ENCODE results near the gene SH3GL3. TPM values are rescaled to one million over a fixed set of nuclear protein-coding genes. Genes with fewer than 3 reads are reported as not detected.
A peak's percentile ranks its signal among the peaks of the same experiment; 100 is the strongest.

SH3GL3 gene
- total and polyA plus RNA-seq, 2 of the 8 experiments (the other 6 are each of a cell fraction or from before 2014, with no cell fraction given), result 14.1 to 19.1 TPM

- Histone ChIP-seq H3K4me2 (ENCODE audit: insufficient read depth in 1 of 2, low read depth in 2 of 2, low read length in 2 of 2) (no peak overlapping the region), H4K5ac (ENCODE audit: insufficient read length, low read depth, low read length) (no peak overlapping the region), H2BK20ac (ENCODE audit: low read length) (no peak overlapping the region), H2BK12ac (ENCODE audit: low read depth, low read length) (no peak overlapping the region), H3K14ac (ENCODE audit: insufficient read length) (no peak overlapping the region), H3K36me3 (ENCODE audit: control insufficient read depth in 2 of 4, insufficient read depth in 4 of 4, low read length in 3 of 4) (no peaks in the 10 kb centered on the region), H2AFZ (ENCODE audit: low read length) (no peak overlapping the region), H4K91ac (replicated peaks; ENCODE audit: insufficient read length, low read length) (no peak overlapping the region), H3K4me1 (replicated peaks in 1 of 4; ENCODE audit: control insufficient read depth in 3 of 4, insufficient read depth in 4 of 4, low read length in 3 of 4) (peaks cover 2 to 20% (median 9%) of the 10 kb centered on the region in 4 experiments; a peak in 6 of 7 replicates), H3K56ac (replicated peaks; ENCODE audit: insufficient read length, low read depth, low read length) (no peak overlapping the region), H4K8ac (ENCODE audit: extremely low read depth, insufficient read depth, low read length) (no peak overlapping the region), H2BK5ac (ENCODE audit: low read depth, low read length) (no peak overlapping the region), H3K79me1 (ENCODE audit: low read depth, low read length) (no peaks in the 10 kb centered on the region), H3K18ac (ENCODE audit: extremely low read depth, low read length) (no peak overlapping the region), H3K23me2 (ENCODE audit: low read depth, low read length) (no peaks in the 10 kb centered on the region), H3K4ac (replicated peaks; ENCODE audit: insufficient read length, low read depth, low read length) (no peak overlapping the region), H3K79me2 (ENCODE audit: control insufficient read depth in 1 of 2, insufficient read depth in 2 of 2, low read length in 2 of 2) (peaks cover 0 to 10% of the 10 kb centered on the region in 2 experiments; a peak in 1 of 4 replicates), H3K23ac (ENCODE audit: insufficient read length) (no peak overlapping the region), H3K4me3 (ENCODE audit: extremely low read depth in 1 of 4, insufficient read depth in 2 of 4, low read depth in 3 of 4, low read length in 4 of 4) (no peak overlapping the region), H3K27me3 (replicated peaks in 1 of 4; ENCODE audit: control insufficient read depth in 3 of 4, extremely low read depth in 1 of 4, insufficient read depth in 3 of 4, low read length in 3 of 4) (no peaks in the 10 kb centered on the region), H3K9me3 (ENCODE audit: insufficient read depth in 2 of 2, low read depth in 1 of 2, low read length in 1 of 2) (0 out of 4 replicates have a peak, but pooled peaks cover 0 to 6% of the 10 kb centered on the region in 2 experiments), H2AK5ac (ENCODE audit: low read depth, low read length) (no peak overlapping the region), H3K9ac (replicated peaks in 1 of 4; ENCODE audit: extremely low read depth in 1 of 4, low read depth in 3 of 4, low read length in 3 of 4) (no peak overlapping the region), H2BK120ac (replicated peaks; ENCODE audit: low read depth, low read length) (no peak overlapping the region), H3K27ac (ENCODE audit: low read depth, low read length) (0 out of 2 replicates have a peak overlapping the region, but pooled peaks have one; percentile 22), H4K20me1 (replicated peaks in 1 of 2; ENCODE audit: control insufficient read depth in 1 of 2, insufficient read depth in 2 of 2, low read length in 2 of 2) (no peaks in the 10 kb centered on the region), H2BK15ac (ENCODE audit: low read length) (no peak overlapping the region; the same call in 1 of the 2 replicates)
- no peak for TF ChIP-seq CTBP2 (IDR thresholded peaks at IDR 0.05; ENCODE audit: borderline replicate concordance, insufficient read depth, insufficient read length, low read length)
- TF ChIP-seq CREB1 (IDR thresholded peaks at IDR 0.05), result no peak
- TF ChIP-seq EP300 (IDR thresholded peaks at IDR 0.05; ENCODE audit: borderline replicate concordance in 1 of 2, low read depth in 2 of 2, low read length in 2 of 2), result no peak
- TF ChIP-seq E2F6 (IDR thresholded peaks at IDR 0.05), result no peak
- TF ChIP-seq SP1 (IDR thresholded peaks at IDR 0.05; ENCODE audit: low read depth, low read length), result no peak
- DNase-seq (ENCODE audit: low read depth in 1 of 2, low spot score in 2 of 2), result no peak
- FAIRE-seq, result peak; percentile 28
- 79% methylated on average over 1 of the region's 1 CpG; no CpG with 5 or more reads in 1 of the 2 experiments for WGBS, 2 experiments (ENCODE audit: extremely low coverage in 1 of 2, insufficient coverage in 1 of 2, insufficient read length in 1 of 2, insufficient replicate concordance in 2 of 2, low coverage in 1 of 2, low lambda C conversion rate in 2 of 2, missing lambda C conversion rate in 1 of 2)
- ChIA-PET CTCF (ENCODE audit: partially characterized antibody) (interaction anchor here (0.6 to 4.2 kb wide), 5 partner anchors 13 to 376 kb away, joined by 3 to 29 read pairs (median 7); partner anchors contain the start of gene SH3GL3), POLR2A (ENCODE audit: partially characterized antibody) (interaction anchor here (0.9 to 2.1 kb wide), 2 partner anchors 46 to 99 kb away, joined by 3 to 9 read pairs; partner anchors contain the start of gene SH3GL3)
These were observed 98.8 kb downstream of the SH3GL3 start for GRCh38 chr15:83545804-83546511.

All from H1 (cell line).